ENCODE results near the gene NFYB.

Gene NFYB

GRCh38 chr12:104182621-104183378, 44.8 kb upstream of the NFYB start:
- no peaks in the 10 kb centered on the region for H3K4me1 ChIP-seq (ENCODE audit: insufficient read depth, low read length, severe bottlenecking)
- no peak overlapping the region for H3K27ac ChIP-seq (ENCODE audit: low read depth, low read length, poor library complexity, severe bottlenecking)
- H3K4me3 ChIP-seq (ENCODE audit: low read depth, low read length, poor library complexity, severe bottlenecking), result no peak overlapping the region
- H3K9me2 ChIP-seq (ENCODE audit: low read depth, low read length), result no peaks in the 10 kb centered on the region
- no peak overlapping the region for H3K4me2 ChIP-seq (ENCODE audit: low read length)
- no peaks in the 10 kb centered on the region for H3K9me3 ChIP-seq (ENCODE audit: low read length)
- TF ChIP-seq CTCF (IDR thresholded peaks at IDR 0.05; ENCODE audit: low read length), result no peak
- TF ChIP-seq EZH2 (IDR thresholded peaks at IDR 0.05; ENCODE audit: borderline replicate concordance, low read length), result no peak
- no peaks in the 10 kb centered on the region for H4K20me1 ChIP-seq (ENCODE audit: insufficient read depth, low read length)
- no peaks in the 10 kb centered on the region for H3K27me3 ChIP-seq (ENCODE audit: insufficient read depth, low read length)
- H3K9ac ChIP-seq (ENCODE audit: low read length), result no peak overlapping the region
- no peaks in the 10 kb centered on the region for H3F3A ChIP-seq (ENCODE audit: insufficient read depth, low read length)
- no peak overlapping the region for H2AFZ ChIP-seq (ENCODE audit: low read length)
- H3K79me2 ChIP-seq (ENCODE audit: insufficient read depth, low read length), result no peaks in the 10 kb centered on the region
- H3K36me3 ChIP-seq (ENCODE audit: insufficient read depth, low read length), result no peaks in the 10 kb centered on the region

DNA sequence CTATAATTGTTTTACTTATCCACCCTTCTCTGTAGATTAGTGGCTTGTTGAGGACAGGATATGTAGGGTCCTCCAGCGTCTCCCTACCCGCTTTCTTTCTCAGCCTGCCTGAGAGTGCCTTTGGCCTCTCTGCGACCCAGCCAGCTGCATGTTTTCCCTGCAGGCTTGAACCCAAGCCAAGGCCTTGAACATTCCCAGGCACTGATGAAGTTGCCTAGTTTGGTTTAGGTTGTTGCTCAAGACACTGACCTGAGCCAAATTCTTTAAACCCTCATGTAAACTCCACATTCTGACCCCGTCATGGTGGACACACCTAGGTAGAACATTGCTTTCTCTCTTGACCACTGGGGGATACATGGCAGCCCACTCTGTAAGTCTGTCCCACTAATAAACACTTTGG, 44.1 kb upstream of the NFYB start:
- Histone ChIP-seq H4K20me1 (ENCODE audit: insufficient read depth, low read length) (no peaks in the 10 kb centered on the region), H3K9me2 (ENCODE audit: low read depth, low read length) (no peaks in the 10 kb centered on the region), H3K9me3 (ENCODE audit: low read length) (no peaks in the 10 kb centered on the region), H3F3A (ENCODE audit: insufficient read depth, low read length) (no peaks in the 10 kb centered on the region), H3K27me3 (ENCODE audit: insufficient read depth, low read length) (no peaks in the 10 kb centered on the region), H3K4me1 (ENCODE audit: insufficient read depth, low read length, severe bottlenecking) (no peaks in the 10 kb centered on the region), H3K4me2 (ENCODE audit: low read length) (no peak overlapping the region), H3K79me2 (ENCODE audit: insufficient read depth, low read length) (no peaks in the 10 kb centered on the region), H2AFZ (ENCODE audit: low read length) (no peak overlapping the region), H3K9ac (ENCODE audit: low read length) (no peak overlapping the region), H3K36me3 (ENCODE audit: insufficient read depth, low read length) (no peaks in the 10 kb centered on the region), H3K4me3 (ENCODE audit: low read depth, low read length, poor library complexity, severe bottlenecking) (no peak overlapping the region), H3K27ac (ENCODE audit: low read depth, low read length, poor library complexity, severe bottlenecking) (no peak overlapping the region)
- no peak for TF ChIP-seq EZH2 (IDR thresholded peaks at IDR 0.05; ENCODE audit: borderline replicate concordance, low read length)
- no peak for TF ChIP-seq CTCF (IDR thresholded peaks at IDR 0.05; ENCODE audit: low read length)

DNA sequence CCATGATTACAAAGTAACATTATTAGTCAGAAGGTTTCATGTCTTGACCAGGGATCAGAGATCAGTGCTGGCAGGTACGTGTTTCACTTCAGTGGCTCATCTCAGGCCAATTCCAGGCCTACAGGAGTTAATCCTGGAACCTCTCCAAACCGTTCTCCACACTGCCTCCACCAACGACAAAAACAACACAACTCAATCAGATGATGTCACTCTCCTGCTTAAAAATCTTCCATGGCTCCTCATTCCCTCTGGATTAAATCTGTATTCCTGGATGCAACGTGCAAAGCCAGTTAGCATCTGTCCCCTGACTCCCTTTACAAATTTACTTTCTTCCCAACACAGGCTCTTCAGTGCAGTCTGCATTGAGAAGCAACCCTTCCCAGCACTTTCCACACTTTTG, 43.3 kb upstream of the NFYB start:
- Histone ChIP-seq H3K79me2 (ENCODE audit: insufficient read depth, low read length) (no peaks in the 10 kb centered on the region), H3K9me3 (ENCODE audit: low read length) (no peaks in the 10 kb centered on the region), H3K9me2 (ENCODE audit: low read depth, low read length) (no peaks in the 10 kb centered on the region), H4K20me1 (ENCODE audit: insufficient read depth, low read length) (no peaks in the 10 kb centered on the region), H3K4me3 (ENCODE audit: low read depth, low read length, poor library complexity, severe bottlenecking) (no peak overlapping the region), H3K9ac (ENCODE audit: low read length) (no peak overlapping the region), H2AFZ (ENCODE audit: low read length) (no peak overlapping the region), H3K27me3 (ENCODE audit: insufficient read depth, low read length) (no peaks in the 10 kb centered on the region), H3K4me1 (ENCODE audit: insufficient read depth, low read length, severe bottlenecking) (no peaks in the 10 kb centered on the region), H3F3A (ENCODE audit: insufficient read depth, low read length) (no peaks in the 10 kb centered on the region), H3K36me3 (ENCODE audit: insufficient read depth, low read length) (no peaks in the 10 kb centered on the region), H3K4me2 (ENCODE audit: low read length) (no peak overlapping the region), H3K27ac (ENCODE audit: low read depth, low read length, poor library complexity, severe bottlenecking) (no peak overlapping the region)
- TF ChIP-seq EZH2 (IDR thresholded peaks at IDR 0.05; ENCODE audit: borderline replicate concordance, low read length) (no peak), CTCF (IDR thresholded peaks at IDR 0.05; ENCODE audit: low read length) (no peak)
